Measurements from ENCODE around the gene SRPX. TPM values are rescaled to one million over a fixed set of nuclear protein-coding genes. Genes with fewer than 3 reads are reported as not detected.

SRPX gene
- total RNA-seq, 1 donor from 2014 or later: 139 TPM

GRCh38 chrX:38165023-38165422 lies 55.6 kb downstream of the SRPX start:
- no peak for TF ChIP-seq CTCF (IDR thresholded peaks at IDR 0.05)
- Histone ChIP-seq H3K27ac (no peak overlapping the region), H3K27me3 (no peaks in the 10 kb centered on the region), H3K36me3 (no peaks in the 10 kb centered on the region), H3K9me3 (no peaks in the 10 kb centered on the region), H3K4me3 (no peak overlapping the region), H3K4me1 (no peaks in the 10 kb centered on the region)
- DNase-seq (ENCODE audit: low spot score in 2 of 2): no peak
- intact Hi-C loops (cut with DNase I): loop anchor here (5.0 to 10.0 kb wide), 3 partner anchors 162 to 420 kb away; partner anchors contain the start of gene RPGR

- no peak for TF ChIP-seq CTCF (IDR thresholded peaks at IDR 0.05)
- no peaks in the 10 kb centered on the region for H3K36me3 ChIP-seq
- DNase-seq (ENCODE audit: low spot score in 2 of 2): no peak
- no peaks in the 10 kb centered on the region for H3K4me1 ChIP-seq
- intact Hi-C loops (cut with DNase I): loop anchor here (10.0 kb wide), 1 partner anchor 418 kb away; no protein-coding TSS in a partner anchor
- no peak overlapping the region for H3K4me3 ChIP-seq
- no peaks in the 10 kb centered on the region for H3K9me3 ChIP-seq
- H3K27me3 ChIP-seq: no peaks in the 10 kb centered on the region
- no peak overlapping the region for H3K27ac ChIP-seq
Observed at GRCh38 chrX:38163193-38163592, 57.5 kb downstream of the SRPX start.

GRCh38 chrX:38156838-38157237 lies 63.8 kb downstream of the SRPX start:
- DNase-seq (ENCODE audit: low spot score in 2 of 2): no peak
- H3K4me1 ChIP-seq: no peaks in the 10 kb centered on the region
- no peak overlapping the region for H3K4me3 ChIP-seq
- no peaks in the 10 kb centered on the region for H3K36me3 ChIP-seq
- no peaks in the 10 kb centered on the region for H3K9me3 ChIP-seq
- no peak overlapping the region for H3K27ac ChIP-seq
- no peak for TF ChIP-seq CTCF (IDR thresholded peaks at IDR 0.05)
- H3K27me3 ChIP-seq: no peaks in the 10 kb centered on the region
- intact Hi-C loops (cut with DNase I): no loop called here

GRCh38 chrX:38154818-38155217 lies 65.9 kb downstream of the SRPX start:
- intact Hi-C loops (cut with DNase I): no loop called here
- Histone ChIP-seq H3K36me3 (no peaks in the 10 kb centered on the region), H3K4me3 (no peak overlapping the region), H3K4me1 (no peaks in the 10 kb centered on the region), H3K27ac (no peak overlapping the region), H3K27me3 (no peaks in the 10 kb centered on the region), H3K9me3 (no peaks in the 10 kb centered on the region)
- no peak for TF ChIP-seq CTCF (IDR thresholded peaks at IDR 0.05)
- DNase-seq (ENCODE audit: low spot score in 2 of 2): no peak

GRCh38 chrX:38154340-38154739 lies 66.3 kb downstream of the SRPX start:
- H3K4me1 ChIP-seq: no peaks in the 10 kb centered on the region
- no peak overlapping the region for H3K27ac ChIP-seq
- no peak for TF ChIP-seq CTCF (IDR thresholded peaks at IDR 0.05)
- H3K4me3 ChIP-seq: no peak overlapping the region
- DNase-seq (ENCODE audit: low spot score in 2 of 2): no peak
- H3K9me3 ChIP-seq: no peaks in the 10 kb centered on the region
- intact Hi-C loops (cut with DNase I): no loop called here
- H3K36me3 ChIP-seq: no peaks in the 10 kb centered on the region
- H3K27me3 ChIP-seq: no peaks in the 10 kb centered on the region

- no peak for TF ChIP-seq CTCF (IDR thresholded peaks at IDR 0.05)
- H3K27me3 ChIP-seq: no peaks in the 10 kb centered on the region
- DNase-seq (ENCODE audit: low spot score in 2 of 2): no peak
- no peaks in the 10 kb centered on the region for H3K9me3 ChIP-seq
- no peaks in the 10 kb centered on the region for H3K4me1 ChIP-seq
- no peaks in the 10 kb centered on the region for H3K36me3 ChIP-seq
- H3K4me3 ChIP-seq: no peak overlapping the region
- no peak overlapping the region for H3K27ac ChIP-seq
- intact Hi-C loops (cut with DNase I): no loop called here
Observed at GRCh38 chrX:38151441-38151840, 69.2 kb downstream of the SRPX start.

All from ascending aorta (tissue), 2 donors.